CD4-positive, alpha-beta T cell treated with Interleukin-15 for 4 hours (primary cell): ENCODE results near the gene CABP1.
"Not testable (repeated sequence)": the region's sequence is repeated elsewhere in the genome, so short reads cannot be mapped to it uniquely, and the experiment has no call there.

Source experiments
- DNase-seq: peaks from one replicate; pipeline ENCODE4 v3.0.0-alpha.2; 2020; ENCODE audit warnings: low spot score

Gene CABP1

DNA sequence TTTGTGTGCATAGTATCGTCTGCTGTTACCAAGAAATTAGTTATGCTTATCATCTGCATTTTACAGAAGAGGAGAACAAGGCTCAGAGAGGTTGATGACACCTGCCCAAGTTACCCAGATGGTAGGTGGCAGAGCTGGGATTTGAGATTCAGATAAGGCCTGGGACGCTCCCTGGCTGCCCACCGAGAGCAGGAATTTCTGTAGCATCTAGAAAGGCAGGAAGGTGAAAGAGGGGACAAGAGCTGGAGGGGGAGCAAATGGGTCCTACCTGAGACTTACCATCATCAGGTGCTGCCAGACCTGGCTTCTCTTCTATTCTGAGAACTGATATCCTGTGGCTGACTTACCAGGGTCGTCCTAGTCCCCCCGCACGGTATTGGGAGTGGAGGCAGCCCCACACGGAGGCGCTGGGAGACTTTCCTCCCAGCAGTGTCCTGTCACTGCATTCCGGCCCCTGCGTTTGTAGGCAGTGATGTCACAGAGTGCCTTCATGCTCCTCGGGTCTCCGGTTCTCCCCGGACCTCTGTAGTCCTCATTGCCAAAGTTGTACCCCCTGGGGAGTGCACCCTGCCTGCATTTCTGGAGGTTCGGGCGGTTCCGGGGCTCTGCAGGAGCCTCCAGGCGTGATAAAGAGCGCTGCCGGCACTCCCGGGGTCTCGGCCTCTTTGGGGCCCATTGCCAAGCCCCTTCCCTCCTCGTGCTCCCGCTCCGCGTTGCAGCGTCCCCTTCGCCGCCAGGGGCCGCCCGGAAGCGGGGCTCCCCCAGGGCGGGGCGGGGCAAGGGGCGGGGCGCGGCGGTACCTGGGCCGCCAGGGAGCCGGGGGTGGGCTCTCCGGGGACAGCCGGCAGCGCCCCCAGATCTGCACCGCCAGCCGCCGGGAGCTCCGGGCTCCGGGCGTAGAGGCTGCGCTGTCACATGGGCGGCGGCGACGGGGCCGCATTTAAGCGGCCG, at the start of gene CABP1:
CABP1 (plus strand) TSS at position 856 of the 951 bp plus-strand sequence; CDS start at position 916, 60 bp downstream.
- DNase-seq = peak; percentile 48

DNA sequence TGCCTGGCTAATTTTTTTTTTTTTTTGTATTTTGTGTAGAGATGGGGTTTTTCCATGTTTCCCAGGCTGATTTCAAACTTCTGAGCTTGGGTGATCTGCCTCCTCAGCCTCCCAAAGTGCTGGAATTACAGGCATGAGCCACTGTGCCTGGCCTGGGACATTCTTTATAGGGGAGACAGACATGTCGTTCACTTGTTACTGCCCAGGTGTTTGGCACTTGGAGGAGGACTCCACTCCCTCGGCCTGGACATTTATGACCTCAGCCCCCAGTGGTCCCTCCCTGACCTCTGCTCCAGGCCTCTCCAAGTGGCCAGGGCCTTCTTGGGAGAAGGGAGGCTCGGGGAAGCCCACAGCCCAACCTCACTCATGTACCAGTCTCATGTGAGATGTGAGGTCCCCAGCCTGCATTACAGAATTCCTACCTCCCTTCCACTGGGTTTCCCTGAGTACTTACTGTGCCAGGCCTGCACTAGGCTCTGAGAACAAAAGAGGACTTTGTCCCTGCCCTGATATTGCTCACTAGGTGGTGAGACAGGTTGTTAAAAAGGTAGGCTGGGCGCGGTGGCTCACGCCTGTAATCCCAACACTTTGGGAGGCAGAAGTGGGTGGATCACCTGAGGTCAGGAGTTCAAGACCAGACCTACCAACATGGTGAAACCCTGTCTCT, 49.6 kb upstream of the CABP1 start:
- no peak for DNase-seq

DNA sequence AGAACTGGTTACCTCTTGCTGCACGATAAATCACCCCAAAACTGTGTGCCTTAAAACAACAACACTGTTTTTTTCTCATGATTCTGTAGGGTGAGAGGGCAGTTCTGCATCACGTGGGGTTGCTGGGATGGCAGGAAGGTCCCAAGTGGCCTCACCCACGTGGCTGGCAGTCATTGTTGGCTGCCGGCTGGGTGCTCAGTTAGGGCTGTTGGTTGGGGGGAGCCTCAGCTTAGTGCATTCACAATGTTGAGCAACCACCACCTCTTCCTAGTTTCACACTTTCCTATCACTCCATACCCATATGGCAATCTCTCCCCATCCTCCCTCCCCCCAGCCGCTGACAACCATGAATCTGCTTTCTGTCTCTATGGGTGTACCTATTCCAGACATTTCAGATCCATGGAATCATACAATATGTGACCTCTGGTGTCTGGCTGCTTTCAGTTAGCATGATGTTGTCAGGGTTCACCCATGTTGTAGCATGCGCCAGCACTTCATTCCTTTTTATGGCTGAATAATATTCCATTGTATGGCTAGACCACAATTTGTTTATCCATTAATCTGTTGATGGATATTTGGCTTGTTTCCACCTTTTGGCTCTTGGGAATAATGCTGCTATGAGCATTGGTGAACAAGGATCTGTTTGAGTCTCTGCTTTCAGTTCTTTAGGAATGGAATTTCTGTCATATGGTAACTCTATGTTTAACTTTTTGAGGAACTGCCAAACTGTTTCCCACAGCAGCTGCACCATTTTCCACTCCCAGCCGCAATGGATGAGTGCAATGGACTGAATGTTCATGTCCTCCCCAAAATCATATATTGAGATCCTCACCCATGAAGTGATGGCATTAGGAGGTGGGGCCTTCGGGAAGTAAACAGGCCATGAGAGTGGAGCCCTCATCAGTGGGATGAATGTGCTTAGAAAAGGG, 48.0 kb upstream of the CABP1 start:
- DNase-seq = no peak

DNA sequence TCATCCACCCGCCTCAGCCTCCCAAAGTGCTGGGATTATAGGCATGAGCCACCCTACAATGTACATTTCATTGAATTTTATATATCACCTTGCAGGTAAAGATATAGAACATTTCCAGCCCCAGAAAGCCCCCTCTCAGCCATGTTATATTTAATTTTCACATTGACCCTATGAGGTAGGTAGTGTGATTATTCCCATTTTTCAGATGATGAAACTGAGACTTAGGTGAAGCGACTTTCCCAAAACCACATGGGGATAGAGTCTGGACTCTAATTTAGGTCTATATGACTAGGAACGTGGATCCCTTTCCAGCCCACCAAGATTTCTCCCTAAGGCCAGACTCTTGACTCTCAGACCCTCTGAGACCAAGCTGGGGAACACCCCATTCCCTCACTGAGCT, 43.5 kb upstream of the CABP1 start:
- DNase-seq = no peak

DNA sequence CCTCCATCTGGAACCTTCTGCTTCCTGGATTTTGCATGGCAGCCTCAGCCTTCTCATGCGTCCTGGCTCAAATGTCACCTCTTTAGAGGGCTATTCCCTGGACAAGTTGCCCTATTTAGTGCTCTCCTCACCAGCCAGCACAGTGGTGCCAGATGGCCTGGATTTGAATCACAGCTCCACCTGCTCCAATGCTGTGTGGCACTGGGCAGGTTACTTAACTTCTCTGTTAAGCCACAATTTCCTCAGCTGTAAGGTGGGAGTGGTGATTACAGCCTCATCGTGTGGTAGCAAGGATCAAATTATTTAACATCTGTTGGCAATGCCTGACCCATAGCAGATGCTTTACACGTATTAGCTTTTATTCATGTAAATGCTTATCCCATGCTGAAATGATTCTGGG, 42.6 kb upstream of the CABP1 start:
- no peak for DNase-seq

DNA sequence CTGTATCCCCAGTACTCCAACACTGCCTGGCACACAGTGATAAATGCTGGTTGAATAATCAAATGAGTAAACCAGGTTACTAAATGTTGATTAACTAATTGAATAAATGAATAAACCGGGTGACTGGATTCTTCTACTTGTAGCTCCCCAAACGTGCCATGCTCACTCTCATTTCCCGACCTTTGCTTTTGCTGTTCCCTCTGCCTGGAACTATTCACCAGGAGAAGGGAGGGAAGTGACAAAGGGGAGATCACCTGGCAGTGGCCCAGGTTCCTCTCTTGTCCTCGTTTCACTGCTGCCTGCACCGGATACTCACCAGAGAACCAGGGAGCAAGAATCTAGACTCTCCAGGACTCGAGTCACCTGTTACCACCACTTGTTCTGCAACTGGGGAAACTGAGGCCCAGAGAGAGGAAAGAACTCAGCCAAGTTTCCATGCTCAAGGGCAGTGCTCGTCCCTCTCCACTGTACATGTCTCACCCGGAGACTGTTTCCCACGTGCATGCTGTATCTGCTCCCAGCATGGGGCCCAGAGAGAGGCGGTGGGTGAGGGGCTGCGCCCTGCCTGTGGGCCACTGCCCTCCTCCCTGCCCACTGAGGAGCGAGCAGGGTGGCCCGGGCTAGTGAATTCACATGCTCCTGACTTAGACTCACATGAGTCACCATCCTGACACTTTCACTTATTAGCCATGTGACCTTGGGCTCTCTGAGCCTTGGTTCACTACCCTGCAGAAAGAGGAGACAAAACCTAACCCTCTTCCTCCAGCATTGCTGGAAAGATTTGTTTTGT, 41.6 kb upstream of the CABP1 start:
- DNase-seq = no peak

DNA sequence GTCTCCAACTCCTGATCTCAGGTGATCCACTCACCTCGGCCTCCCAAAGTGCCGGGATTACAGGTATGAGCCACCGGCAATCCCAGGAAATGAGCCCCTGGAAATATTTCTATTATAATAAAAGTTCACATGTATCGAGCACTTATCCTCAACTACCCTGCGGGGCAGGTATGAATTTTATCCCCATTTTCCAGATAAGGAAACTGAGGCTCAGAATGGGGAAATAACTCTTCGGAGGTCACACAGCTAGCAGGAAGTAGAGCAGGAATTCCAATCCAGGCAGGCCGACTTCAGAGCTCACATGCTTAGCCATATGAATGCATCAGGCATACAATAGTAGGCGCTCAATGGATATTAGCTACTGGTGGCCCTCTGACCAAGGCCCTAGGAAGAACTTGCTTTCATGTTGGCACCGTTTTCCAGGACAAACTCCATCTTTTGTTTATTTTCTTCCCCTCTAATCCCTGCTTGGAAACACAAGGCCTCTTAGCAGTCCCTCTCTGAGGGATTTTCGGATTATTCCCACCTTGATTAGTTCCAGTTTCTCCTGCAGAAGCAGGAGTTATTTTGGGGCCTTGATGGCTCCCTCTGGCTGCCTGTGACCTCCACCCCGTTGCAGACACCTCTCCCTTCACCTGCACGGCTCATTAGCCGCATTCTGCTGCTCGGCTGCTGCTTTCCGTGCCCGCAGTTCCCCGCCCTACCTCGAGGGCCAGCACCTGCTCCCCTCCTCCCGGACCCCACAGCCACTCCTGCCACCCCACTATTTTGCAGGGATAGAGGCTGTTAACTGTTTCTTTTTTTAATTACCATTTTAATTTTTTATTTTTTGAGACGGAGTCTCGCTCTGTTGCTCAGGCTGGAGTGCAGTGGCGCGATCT, 40.5 kb upstream of the CABP1 start:
- DNase-seq = no peak

DNA sequence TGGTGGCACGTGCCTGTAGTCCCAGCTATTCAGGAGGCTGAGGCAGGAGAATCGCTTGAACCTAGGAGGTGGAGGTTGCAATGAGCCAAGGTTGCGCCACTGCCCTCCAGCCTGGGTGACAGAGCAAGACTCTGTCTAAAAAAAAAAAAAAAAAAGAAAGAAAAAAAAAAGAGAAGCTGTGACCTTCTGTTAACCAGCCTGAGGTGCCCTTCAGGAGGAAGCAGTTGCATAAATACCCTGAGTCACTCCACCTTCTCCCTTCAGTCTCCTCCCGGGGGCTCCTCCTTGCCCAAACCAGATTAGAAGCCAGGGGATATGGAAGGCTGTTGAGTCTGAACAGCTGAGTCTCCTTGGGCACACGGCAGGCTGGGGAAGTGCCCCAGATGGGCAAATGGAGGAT, 38.0 kb upstream of the CABP1 start:
- DNase-seq = not testable (repeated sequence)

DNA sequence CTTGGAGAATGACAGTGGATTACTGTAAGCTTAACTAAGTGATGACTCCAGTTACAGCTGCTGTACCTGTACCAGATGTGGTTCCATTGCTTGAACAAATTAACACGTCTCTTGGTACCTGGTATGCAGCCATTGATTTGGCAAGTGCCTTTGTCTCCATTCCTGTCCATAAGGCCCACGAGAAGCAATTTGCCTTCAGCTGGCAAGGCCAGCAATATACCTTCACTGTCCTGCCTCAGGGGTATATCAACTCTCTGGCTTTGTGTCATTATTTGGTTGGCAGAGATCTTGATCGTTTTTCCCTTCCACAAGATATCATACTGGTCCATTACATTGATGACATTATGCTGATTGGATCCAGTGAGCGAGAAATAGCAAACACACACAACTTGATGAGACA, 29.9 kb upstream of the CABP1 start:
- no peak for DNase-seq

DNA sequence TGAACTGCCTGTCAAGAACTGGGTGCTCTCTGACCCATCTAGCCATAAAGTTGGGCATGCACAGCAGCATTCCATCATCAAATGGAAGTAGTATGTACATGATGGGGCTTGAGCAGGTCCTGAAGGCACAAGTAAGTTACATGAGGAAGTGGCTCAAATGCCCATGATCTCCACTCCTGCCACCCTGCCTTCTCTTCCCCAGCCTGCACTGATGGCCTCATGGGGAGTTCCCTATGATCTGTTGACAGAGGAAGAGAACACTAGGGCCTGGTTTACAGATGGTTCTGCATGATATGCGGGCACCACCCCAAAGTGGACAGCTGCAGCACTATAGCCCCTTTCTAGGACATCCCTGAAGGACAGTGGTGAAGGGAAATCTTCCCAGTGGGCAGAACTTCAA, 28.9 kb upstream of the CABP1 start:
- DNase-seq = not testable (repeated sequence)

DNA sequence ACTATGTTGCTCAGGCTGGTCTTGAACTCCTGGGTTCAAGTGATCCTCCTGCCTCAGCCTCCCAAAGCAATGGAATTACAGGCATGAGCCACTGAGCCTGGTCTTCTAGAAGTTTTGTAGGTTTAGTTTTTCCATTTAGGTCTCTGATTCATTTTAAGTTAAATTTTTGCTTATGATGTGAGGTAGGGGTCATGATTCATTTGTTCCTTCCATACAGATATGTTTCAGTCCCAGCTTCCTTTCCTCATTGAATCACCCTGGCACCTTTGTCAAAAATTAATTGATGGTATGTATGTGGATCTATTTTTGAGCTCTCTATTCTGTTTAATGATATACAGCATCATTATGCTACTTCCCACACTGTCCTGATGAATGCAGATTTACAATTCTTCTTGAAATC, 25.6 kb upstream of the CABP1 start:
- DNase-seq = no peak

DNA sequence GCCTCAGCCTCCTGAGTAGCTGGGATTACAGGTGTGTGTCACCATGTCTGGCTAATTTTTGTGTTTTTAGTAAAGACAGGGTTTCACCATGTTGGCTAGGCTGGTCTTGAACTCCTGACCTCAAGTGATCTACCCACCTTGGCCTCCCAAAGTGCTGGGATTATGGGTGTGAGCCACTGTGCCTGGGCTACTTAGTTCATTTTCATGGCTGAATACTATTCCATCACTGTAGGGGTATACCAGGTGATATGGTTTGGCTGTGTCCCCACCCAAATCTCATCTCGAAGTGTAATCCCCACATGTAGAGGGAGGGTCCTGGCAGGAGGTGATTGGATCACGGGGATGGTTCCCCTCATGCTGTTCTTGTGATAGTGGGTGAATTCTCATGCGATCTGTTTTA, 23.2 kb upstream of the CABP1 start:
- not testable (repeated sequence) for DNase-seq

DNA sequence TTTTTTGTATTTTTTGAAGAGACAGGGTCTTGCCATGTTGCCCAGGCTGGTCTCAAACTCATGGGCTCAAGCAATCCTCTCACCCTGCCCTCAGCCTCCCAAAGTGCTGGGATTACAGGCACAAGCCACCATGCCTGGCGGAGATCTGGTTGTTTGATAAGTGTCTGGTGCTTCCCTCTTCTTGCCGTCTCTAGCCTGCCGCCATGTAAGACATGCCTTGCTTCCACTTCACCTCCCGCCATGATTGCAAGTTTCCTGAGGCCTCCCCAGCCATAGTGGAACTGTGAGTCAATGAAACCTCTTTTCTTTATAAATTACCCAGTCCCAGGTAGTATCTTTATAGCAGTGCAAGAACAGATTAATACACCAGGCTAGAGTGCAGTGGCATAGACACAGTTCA, 22.7 kb upstream of the CABP1 start:
- DNase-seq = not testable (repeated sequence)

DNA sequence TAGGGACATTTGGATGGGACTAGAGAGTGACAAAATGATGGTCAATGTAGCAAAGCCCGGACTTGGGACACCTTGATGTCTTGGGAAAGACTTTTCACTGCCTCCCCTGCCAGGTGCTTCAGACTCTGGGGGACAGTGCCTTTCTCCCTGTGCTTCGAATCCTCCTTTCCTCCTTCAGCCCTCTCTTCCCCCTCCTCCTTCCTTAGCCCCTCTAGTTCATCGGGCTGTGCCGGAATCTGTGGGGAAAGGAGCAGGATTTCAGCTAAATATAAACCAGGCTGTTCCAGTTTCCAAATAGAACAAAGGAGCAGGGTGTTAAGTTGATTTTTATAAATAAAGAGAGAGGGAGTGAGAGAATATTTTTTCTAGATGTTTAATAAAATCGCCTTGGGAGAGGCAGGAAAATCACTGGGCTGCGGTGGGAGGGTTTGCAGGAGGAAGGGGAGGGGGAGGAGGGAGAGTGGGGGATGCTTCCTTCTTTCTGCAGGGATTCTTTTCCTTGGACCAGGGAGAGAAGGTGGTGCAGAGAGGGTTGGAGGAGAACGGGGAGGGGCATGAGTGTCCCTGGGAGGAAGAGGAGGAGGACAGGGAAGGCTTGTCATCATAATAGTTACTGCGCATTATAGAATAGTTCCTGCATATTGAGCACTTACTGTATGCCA, 21.3 kb upstream of the CABP1 start:
- no peak for DNase-seq

DNA sequence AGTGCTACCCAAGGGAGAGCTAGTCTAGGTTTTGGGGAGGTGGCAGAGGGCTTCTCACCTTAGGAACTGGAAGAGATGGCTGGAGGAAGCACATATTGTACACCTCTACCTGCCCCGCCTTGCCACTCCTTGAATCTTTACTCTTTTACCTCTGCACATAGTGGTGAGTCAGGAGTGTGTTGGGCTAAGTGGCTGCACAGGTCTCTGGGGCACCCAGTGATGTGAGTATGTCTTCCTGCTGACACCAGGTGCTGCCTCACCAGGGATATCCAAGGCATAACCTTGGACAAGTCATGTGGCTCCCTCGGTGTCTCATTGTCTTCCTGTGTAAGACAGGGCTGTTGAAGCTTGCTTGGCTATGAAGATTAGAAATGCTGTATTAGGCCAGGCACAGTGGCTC, 19.8 kb upstream of the CABP1 start:
- DNase-seq = no peak

DNA sequence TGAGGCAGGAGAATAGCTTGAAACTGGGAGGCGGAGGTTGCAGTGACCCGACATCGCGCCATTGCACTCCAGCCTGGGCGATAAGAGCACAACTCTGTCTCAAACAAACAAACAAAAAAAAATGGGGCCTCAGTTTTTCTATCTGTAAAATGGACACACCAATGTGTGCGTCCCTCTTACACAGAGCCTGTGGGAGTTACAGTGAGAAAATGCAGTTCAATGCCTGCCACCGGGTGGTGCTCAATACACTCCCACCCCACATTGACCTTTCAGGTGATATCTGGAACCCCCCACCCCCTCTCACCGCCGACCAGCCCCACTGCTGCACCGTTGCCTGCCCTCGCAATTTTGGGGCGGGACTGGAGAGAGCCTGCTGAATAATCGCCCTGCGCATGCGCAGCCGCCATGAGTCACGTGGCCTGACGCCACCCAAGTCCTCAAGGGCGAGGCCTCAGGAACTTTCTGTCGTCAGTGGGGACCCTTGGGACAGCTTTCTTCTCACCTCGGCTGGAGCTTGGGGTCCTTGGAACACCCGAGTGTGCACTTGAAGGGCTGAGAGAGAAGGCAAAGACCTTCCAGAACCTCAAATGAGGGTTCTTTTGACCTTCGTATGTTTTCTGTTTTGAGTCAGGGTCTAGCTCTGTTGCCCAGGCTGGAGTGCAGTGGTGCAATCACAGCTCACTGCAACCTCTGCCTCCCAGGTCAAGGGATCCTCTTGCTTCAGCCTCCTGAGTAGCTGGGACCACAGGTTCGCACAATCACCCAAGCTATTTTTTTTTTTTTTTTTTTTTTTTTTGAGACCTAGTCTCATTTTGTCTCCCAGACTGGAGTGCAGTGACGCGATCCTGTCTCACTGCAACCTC, 14.6 kb upstream of the CABP1 start:
- peak; percentile 7 for DNase-seq

DNA sequence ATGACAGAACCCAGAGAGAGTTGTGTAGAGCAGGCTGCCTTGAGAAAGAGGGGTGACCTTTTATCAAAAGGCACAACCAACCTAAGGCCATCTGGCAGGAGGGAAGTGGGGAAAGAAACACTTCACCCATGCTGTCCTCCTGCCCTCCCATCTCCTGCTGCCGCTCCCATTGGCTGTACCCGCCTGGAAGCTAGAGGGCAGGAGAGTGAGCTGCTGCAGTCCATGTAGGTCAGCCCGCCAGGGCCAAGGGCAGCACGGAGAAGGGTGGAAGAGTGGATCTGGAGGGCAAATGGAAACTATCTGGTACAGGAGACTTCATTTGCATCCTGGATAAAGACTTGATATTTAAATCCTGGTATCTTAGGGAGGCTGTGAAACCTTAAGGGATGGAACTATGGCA, 11.5 kb upstream of the CABP1 start:
- DNase-seq = no peak

DNA sequence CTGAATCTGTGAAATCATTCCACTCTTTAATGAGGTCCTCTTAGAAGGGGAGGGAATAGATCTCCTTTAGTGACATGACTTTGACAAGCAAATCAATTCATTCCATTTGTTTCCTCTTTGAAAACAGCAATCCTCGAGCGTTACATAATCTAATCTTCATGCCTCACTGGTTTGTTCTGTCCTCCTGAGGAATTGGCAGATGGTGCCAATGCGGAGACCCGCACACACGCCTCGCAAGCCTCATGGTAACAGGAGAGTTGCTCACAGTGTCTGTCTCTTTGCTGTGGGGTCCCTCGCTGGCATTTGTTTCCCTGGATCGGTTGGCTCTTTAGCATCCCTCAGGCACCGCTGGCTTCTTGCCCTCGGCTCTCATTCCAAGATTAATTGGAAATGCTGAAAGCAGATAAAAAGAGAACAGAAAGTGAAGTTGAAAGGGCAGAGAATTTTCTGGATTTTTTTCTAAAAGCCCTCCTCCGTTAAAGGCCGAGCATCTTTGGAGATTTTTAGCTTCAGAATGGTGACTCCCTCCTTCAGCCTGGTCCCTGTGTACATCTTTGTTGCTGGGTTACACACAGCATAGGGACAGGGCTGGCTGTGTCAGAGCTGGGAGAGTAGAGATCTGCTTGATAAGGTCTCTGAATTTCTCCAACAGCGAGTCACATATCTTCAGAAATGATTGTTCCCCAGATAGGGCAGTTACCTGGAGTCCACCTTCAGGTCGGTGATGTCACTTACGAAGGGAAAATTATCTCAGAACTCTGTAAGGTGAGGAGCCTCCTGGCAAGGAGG, 10.1 kb upstream of the CABP1 start:
- DNase-seq = no peak
